Hypothalamus (tissue), 51 donors: ENCODE measurements around the gene TPK1.

Source experiments
- DNase-seq, 51 donors: peaks; one replicate each; lab custom pipeline; 2025; lab: John Stamatoyannopoulos, UW

The TPK1 gene

DNA sequence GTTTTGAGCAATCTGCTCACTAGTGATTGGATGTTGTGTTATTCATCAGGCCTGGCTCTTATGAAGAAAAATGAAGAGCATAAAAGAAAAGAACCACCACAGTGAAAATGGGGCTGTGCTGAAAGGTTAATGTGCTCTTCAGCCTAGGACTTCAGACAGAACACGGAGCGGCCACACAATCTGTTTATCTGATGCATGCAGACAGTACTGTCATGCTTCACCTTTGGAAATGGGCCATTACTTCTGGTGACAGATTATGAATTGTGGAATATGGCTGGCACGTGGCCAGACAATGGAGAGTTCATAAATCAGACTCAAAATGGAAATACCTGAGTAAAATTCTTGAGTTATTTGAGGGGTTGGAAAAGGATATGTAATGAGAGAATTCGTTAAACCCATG, 346.3 kb downstream of the TPK1 start:
- no peak for DNase-seq

DNA sequence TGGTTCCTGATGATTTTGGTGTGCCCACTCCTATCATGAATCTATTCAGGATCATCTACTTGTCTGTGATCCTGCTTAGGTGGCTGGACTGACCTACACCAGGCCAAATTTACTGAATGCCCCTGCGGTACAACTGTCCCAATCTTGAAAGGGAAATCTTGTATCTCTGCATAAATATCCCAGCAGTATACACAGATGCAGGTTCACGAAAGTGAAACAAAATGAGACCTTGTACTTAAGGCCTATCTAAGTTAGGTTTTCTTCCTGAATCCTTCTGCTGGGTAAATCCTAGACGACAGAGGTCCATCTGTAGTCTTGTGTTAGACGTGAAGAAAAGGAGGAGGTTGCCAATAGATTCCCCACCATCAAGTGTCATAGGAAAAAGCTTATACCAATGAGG, 346.9 kb downstream of the TPK1 start:
- DNase-seq: no peak

DNA sequence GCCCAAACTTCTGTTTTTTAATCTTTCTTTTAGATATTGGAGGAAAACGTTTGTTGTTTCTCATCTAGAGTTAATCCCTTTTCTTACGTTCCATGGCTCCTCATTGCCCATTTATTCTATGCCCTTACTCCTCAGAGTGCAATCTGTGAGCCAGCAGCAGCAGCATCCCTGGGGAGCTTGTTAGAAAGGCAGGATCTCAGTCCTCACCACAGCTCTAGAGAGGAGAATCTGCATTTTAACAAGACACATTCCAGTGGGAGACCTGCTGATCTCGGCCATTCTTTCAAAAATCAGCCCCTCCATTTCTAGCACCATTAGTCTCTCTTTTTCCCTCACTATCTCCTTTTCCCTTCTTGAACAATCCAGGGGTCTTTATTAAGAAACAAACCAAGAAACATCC, 348.0 kb downstream of the TPK1 start:
- DNase-seq: no peak

DNA sequence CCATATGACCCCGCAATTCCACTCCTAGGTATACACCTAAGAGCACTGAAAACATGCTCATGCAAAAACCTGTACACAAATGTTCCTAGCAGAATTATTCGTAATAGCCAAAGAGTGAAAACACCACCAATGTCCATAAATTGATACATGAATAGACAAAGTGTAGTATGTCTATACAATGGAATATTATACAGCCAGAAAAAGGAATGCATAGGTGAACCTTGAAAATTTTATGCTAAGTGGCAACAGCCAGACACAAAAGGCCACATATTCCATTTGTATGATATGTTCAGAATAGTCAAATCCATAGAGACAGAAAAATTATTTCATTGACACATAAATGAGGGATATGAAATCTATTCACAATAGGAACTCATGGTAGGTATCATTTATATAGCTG, 351.4 kb downstream of the TPK1 start:
- DNase-seq: no peak

DNA sequence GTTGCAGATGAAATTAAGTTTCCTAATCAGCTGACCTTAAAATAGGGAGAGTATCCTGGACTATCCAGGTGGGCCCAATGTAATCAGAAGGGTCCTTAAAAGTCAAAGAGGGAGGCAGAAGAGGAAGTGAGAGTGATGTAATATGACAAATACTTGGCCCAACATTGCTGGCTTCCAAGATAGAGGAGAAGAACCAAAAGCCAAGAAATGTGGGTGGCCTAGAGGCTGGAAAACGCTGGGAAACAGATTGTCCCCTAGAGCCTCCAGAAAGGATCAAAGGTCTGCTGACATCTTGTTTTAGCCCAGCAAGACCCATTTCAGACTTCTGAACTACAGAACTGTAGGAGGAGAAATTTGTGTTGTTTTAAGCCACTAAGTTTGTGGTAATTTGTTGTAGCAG, 352.7 kb downstream of the TPK1 start:
- DNase-seq: no peak

DNA sequence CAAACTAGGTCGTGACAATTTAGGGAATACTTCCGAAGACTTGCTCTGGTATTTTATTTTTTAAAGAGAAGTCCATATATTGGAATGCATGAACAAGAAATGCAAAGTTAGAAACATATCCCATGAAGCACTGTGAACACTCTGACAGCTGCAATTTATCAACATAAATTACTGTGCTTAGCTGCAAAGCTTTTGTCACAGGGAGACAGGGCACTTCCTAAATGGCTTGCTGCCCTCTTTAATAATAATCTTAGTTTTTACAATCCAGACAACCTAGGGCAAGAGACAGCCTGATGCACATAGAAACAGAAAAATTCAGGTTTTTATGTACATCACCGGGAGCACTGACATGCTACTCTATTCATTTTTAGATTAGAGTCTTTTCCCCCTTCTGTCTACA, 354.0 kb downstream of the TPK1 start:
- no peak for DNase-seq

DNA sequence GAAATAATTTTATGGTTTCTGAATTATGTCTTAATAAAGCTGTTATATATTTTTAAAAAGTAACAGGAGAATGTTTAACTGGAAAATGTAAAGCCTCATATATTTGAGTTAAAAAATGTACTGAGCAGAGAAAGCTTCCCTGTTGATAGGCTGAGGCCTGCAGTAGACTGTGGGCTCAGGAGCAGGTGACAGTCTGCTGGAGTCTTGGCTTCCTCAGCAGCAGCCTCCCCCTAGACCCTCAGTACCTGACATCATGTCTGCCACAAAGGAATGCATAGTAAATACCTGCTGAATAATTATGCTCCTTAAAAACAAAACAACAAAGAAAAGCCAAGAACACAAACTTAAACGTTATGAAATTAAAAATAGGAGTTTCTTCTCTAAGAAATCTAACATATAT, 358.5 kb downstream of the TPK1 start:
- no peak for DNase-seq

DNA sequence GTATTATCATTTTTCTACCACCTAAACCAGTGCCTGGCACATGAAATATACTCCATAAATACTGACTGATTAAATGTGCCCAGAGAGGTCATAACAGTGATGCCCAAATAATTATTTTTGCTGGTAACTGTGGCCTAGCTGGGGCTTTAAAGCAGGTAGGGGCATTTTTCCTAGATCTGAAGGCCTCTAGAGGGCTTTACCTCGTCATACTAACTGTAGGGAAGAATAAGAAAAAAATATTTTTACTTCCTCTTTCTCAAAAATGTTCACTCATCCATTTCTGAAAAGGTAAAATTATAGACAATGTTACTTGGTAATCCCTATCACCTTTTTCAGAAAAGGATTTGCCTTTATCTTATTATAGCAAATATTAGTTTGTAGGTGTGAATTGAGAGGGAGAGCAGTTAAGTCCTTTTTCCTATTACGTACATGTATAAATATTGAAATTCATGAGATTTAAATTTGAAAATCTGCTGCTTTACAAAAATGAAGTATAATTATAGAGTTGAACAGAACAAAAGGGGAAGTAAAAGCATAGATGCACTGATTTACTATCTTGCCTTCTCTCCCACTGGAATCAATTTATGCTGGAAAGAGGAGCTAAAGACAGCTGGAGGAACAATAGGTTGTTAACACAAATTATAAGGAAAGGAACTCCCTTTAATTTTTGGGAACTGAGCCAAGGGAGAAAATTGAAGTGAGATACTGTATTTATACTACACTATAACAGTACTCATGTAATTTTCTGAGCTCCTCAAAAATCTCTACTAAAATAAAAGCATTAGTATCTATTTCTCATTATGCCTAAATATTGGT, 360.8 kb downstream of the TPK1 start:
- no peak for DNase-seq

DNA sequence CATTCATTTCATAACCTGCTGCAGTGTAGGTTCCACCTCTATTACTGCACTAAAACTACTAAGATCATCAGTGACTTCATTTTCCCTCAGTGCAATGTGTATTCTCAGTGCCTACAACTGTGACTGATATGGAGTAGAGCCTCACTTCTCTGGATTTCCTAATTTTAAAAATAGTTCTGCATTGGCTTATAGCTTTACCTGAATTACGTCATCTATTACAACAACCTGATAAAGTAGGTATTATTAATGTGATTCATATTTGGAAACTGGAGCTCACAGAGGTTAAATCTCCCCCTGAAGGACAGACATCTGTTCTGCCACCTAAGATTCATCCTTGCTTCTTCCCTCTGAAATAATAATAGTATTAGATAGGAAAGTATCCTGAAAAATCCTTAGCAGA, 361.5 kb downstream of the TPK1 start:
- DNase-seq: no peak

DNA sequence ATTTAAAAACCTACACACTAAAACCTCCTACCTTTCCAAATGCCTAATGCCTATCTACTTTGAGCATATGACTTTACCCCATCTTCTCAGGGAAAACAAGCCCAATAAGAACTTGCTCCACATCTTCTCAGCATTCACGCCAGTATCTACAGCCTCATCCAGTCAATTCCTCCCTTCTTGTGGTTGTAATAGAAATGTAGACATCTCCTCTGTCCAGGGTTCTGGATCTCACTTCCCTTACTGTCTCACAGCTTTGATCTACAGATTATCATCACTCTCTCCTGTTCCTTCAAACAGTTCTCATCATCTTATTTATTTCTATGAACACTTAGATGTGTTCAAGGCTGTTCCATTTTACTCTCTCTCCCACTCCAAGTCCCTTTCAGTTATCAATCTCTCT, 361.9 kb downstream of the TPK1 start:
- no peak for DNase-seq

DNA sequence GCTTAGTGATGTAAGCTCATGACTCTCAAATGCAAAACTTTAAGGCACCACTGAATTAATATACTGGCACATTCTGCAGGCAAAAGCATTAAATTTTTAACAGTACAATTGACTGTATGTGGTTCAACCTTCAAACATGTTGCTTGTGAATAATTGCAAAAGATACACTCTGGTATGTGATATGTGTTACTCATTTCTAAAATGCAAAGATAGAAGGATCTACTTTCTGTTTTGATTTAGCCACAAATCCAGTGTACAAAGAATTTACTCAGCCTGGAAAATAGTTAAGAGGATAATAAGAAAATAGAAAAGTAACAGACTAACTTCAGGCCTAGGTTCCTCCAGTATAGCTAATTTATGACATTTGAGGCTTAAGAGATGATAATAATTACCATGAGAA, 365.8 kb downstream of the TPK1 start:
- DNase-seq: no peak

DNA sequence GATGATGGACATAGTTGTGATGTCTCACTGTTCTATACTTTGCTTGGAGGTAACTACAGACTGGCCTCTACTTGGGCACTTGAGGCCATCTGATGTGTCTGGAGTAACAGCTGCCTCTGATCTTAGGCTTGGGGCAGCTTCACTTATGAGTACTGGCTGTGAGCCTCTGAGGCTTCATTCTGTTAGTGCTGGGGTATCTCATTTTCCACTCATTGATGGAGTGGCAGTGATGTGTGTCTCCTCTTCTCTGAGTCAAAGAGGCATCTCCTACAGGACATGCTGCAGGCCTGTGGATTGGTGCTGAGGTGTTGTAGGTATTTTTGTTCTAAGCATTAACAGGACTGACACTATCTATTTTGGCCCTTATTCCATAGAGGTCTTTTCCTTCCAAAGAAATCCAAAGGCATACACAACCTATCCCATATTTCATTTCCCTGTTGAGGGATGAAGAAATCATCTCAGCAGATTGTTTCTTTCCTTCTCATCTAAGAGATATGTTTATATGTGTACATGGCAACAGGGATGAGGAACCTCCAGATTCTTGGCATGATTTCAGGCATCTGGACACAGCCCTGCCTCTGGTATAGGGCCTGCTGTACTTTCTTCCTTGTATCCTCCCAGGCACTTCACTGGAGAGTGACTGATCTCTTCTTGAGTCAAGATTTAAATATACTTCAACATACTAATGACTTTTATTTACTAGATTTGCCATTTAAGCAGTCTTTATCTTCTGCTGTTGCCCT, 366.7 kb downstream of the TPK1 start:
- DNase-seq: no peak

DNA sequence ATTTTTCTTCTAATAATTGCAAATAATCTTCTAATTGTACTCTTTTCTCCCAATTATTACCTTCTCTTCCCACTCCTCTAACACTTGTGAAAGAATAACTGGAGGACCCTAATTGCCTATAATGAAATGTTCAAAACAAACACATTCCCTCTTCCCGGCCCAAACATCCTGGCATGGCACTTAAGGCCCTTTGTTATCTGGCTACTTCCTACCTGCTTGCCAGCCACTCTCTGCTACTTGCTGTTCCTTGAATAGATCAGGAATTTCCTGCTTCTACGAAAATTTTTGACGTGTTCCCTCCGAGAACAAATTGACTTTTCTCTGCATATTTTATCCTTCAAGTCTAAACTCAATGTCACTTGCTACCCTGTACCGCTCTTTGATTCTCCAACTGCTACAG, 376.2 kb downstream of the TPK1 start:
- no peak for DNase-seq

DNA sequence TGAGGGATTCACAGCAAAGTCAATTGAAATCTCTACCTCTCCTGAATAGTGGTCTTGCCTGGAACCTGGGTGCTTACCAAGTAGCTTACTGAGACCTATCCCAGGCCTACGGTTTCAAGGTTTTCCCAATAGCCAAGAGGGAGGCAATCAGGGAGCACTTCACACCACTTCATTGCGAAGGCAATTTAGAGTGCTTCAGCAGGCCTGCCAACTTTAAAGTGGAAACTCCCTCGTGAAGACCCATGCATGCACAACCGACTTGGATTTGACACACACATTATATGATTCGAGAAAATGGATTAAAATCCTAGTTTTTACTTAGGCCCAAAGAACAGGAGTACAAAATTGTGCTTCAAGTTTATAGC, 380.8 kb downstream of the TPK1 start:
- DNase-seq: no peak

DNA sequence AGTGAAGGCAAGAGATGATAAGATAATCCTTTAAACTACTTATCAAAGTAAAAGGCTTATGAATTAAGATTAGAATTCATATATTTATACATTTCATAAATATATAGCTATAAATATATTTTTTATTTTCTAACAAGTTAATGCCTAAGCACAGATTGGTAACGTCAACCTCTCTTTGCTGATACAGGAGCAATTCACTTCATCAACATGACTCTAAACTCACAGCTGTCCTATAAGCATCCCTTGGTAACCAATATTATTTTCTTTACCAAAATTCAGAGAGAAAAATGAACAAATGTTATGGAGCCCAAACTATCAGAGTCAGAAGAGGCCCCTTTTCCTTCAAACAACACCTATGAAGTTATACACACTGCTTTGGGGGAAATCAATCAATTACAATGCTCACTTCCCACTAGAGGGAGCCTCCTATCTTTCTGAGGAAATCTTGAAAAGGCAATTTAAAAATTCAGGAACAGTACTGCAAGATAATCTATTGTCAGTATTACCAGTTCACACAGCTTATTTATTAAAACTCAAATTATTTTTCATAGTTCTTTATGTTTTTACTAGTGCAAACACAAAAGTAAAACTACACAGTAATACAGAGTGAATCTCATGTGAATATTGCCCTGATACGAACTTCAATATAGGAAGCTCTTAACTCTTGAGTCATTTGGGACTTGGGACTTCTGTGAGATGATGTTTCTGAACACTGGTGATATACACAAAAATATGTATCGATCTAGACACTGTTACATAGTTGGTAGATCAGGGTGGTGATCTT, 381.4 kb downstream of the TPK1 start:
- DNase-seq: no peak

DNA sequence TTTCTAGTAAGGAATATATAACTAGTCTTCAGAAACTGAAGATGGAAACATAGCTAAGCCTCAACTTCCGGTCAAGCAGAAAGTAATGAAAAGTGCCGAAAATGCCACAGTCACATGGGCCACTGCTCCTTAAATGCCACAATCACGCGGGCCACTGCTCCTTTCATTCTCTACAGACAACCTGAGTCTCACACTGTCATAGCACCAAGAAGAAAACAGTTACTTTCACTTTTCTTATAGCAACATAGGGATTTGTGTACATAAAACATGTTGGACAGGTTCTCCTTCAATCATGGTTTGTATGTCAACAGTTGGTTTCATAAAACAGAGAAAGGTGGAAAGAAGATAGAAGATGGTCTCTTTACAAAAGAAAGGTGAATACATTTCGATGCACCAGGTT, 383.8 kb downstream of the TPK1 start:
- no peak for DNase-seq

DNA sequence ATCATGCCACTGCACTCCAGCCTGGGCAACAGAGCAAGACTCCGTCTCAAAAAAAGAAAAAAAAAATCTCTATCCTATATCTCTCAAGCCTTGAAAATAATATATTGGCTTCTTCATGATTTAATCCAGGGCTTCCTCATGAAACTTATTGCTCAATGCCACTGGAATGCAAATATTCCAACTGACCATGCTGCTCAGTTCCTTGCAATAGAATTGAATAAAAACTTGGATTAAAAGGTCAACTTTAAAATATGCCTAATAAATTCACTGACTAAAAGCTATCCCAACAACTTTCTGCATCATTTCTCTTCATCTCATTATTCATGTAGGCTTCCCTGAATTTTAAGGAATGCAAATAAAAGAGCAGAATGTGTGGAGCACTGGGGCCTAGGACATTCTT, 390.3 kb downstream of the TPK1 start:
- no peak for DNase-seq

DNA sequence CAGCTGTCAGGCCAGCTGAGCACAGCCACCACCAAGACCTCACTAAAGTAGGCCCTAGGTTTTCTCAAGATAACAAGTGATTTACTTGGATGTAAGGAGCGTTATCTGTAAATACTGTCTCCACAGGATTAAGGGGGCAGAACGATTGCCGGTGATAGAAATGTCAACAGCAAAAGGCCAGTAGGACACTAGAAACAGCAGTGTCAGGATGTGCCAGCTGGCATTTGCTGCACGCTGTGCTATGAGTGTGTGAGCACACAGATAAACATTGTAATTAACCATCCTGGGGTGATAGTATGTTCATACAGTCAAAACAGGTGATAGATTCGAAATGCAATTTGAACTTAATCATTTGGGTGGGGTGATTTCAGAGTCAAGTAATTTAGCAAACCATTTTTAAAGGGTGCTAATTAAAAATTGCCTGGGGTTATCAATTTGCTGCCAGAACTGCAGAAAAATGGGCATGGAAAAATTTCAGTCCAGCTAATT, 396.1 kb downstream of the TPK1 start:
- DNase-seq: no peak

DNA sequence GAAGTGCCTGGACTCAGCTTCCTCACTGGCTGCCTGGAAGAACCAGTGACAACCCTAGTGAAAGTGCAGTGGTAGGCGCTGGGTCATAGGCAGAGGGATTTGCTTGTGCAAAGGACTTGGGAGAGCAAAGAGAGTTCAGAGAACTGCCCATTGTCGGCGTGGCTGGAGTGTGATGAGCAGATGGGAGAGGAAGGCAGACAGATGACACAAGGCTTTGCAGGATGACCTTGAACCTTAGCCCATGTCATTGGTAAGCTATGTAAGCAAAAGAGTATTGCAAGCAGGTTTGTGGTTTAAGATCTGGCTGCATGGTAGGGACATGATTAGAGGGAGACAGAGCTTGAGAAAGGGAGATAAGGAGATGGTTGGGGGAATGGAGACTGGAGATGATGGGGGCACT, 397.1 kb downstream of the TPK1 start:
- no peak for DNase-seq

DNA sequence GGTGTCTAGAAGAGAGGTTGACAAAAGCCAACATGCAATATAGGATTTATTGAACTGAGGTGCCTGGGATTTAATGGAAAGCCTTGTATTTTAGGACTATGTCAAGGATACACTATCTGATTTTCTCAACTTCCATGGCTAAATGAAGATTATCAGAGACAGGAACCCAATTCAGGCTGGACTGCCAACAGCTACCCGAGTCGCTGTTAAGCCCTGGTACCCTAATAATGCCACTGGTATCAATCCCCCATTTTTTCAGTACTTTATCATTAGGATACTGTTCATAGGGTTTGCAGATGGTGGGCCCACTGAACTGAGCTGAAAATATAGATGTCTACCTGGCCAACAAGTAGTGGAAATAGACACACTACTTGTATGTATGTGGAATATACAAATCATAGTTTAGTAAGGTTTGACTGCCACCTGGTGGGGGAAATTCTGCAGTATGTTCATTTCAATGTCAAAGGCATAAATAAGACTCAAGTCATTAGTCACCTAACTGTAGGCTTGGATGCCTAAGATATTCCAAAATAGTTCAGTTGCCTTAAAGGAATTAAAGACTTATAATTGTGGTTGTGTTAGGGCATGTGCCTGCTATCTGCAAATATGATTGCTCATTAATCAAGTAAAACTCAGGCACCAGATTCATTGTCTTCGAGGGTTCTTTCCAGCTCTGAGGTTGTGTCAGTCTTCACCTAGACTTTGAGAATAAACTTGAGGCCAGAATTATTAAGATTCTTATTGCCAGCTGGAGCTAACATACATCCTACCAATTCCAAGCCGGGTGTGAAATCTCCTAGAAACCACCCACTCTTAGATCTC, 398.3 kb downstream of the TPK1 start:
- peak in 18 of 51 donors; percentile 2 to 48 (median 18) for DNase-seq

DNA sequence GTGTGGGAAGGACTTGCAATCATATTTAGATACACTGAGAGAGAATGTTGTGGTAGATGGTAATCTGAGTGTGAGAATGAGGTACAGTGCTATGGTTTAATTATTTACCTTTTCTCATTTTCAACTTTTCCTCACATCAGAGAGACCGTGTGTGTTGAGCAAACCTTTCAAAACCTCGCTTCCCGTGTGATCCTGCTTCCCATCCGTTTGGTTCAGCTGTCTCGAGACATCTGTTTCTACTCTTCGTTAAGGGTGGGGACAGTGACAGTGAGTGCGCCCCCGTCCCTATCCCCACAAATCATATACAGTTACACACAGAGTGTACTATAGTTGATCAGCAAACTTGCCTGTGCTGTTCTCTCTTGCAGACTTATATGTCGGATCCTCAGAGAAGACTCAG, 399.4 kb downstream of the TPK1 start:
- DNase-seq: no peak
